ENCODE data around the gene ASIC1.

DNA sequence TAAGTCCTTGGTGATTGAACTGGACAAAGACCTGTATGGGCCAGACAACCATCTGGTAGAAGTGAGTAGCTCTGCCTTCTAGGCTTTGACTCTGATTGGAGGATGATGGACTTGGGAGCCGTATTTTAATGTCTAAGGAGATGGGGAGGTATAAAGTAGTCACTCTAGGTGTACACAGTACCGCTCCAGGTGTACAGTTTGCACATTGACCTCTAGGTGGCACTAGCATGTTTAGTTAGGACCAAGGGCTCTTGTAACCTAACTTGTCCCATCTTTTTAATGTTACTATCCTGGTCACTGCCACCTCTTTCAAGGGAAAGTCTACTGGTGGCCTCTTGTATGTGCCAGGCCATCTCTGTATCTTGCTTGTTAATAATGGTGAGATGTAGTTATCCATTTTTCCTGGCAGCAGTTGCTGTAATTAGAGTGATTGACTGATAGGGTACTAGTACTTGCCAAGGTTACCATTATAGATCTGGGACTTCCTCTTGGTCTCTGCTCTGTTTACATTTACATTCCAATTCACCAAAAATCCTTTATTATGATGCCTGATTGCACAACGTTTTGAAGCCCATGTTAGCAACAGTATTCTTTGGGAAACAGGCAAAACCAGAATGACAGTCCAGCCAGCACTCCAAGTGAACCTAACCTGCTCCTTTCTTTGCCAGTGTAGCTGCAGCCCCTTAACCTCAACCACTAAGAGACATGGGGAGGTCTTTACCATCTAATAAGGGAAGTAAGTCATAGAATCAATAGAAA, 31.4 kb downstream of the ASIC1 start:
- TF ChIP-seq, protein P1, sequence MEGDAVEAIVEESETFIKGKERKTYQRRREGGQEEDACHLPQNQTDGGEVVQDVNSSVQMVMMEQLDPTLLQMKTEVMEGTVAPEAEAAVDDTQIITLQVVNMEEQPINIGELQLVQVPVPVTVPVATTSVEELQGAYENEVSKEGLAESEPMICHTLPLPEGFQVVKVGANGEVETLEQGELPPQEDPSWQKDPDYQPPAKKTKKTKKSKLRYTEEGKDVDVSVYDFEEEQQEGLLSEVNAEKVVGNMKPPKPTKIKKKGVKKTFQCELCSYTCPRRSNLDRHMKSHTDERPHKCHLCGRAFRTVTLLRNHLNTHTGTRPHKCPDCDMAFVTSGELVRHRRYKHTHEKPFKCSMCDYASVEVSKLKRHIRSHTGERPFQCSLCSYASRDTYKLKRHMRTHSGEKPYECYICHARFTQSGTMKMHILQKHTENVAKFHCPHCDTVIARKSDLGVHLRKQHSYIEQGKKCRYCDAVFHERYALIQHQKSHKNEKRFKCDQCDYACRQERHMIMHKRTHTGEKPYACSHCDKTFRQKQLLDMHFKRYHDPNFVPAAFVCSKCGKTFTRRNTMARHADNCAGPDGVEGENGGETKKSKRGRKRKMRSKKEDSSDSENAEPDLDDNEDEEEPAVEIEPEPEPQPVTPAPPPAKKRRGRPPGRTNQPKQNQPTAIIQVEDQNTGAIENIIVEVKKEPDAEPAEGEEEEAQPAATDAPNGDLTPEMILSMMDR (IDR thresholded peaks at IDR 0.05), result peak; percentile 36 to 72 (median 64)
- TF ChIP-seq POLR2AphosphoS5 (IDR thresholded peaks at IDR 0.05), result no peak
- TF ChIP-seq POLR2A (IDR thresholded peaks at IDR 0.05), result no peak
